ENCODE data around the gene LITAF.
"Not testable (repeated sequence)": the region's sequence is repeated elsewhere in the genome, so short reads cannot be mapped to it uniquely, and the experiment has no call there.

Gene LITAF

DNA sequence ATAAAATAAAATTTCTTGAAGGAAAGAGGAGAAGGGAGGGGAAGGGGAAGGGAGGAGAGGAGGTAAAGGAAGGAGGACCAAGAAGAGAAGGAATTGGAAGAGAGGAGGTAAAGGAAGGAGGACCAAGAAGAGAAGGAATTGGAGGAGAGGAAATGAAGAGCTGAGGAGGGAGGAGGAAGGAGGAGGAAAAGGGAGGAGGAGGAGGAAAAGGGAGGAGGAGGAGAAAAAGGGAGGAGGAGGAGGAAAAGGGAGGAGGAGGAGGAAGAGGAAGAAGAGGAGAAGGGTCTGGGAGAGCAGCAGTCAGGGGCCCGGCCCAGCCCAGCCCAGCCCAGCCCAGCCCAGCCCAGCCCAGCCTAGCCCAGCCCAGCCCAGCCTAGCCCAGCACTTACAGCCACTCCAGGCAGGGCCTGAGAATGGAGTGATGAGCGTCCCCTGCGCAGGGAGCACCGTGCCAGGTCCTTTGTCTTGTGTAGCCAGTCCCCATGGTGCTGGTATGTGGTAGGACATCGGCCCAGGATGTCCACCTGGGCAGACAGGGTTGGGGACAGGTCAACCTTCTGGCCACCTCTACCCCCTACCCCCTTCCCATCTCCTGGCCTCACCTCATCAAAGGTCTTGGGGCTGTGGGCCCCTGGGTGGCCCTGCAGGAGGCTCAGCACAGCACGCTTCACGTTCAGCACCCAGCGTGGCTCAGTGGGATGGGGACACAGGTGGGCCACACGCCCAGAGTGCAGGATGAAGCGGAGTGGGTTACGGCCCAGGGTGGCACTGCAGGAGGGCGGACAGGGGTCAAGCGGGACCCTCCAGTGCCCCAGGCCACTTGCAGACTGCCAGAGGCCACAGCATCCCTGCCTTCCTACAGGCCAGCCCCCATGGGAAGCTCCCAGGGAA lies 70.9 kb downstream of the LITAF start:
- DNase-seq, result no peak

- no peak for DNase-seq
These were observed 72.4 kb downstream of the LITAF start for GRCh38 chr16:11514283-11514682.

GRCh38 chr16:11513366-11513765 lies 73.4 kb downstream of the LITAF start:
- DNase-seq, result not testable (repeated sequence)

DNA sequence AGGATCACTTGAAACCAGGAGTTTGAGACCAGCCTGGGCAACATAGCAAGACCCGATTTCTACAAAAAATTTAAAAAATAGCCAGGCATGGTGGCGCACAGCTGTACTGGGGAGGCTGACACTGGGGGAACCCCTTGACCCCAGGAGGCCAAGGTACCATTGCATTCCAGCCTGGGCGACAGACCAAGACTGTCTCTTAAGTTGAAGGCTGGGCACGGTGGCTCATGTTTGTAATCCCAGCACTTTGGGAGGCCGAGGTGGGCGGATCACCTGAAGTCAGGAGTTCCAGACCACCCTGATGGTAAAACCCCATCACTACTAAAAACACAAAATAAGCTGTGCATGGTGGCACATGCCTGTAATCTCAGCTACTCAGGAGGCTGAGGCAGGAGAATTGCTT lies 74.9 kb downstream of the LITAF start:
- no peak for DNase-seq

DNA sequence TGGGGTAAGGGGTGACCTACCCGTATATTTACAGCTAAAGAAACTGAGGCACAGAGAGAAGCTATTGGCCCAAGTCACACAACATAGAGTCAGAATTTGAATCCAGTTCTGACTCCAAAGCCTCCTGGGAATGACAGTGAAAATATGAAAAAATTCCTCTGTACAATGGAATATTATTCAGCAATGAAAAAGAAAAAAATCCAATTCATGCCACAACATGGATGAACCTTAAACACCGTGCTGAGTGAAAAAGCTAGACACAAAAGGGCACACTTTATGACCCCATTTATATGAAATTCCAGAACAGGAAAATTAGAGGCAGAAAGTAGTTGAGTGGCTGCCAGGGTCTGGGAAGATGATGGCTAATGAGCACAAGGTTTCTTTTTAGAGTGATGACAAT lies 75.4 kb downstream of the LITAF start:
- DNase-seq, result no peak

DNA sequence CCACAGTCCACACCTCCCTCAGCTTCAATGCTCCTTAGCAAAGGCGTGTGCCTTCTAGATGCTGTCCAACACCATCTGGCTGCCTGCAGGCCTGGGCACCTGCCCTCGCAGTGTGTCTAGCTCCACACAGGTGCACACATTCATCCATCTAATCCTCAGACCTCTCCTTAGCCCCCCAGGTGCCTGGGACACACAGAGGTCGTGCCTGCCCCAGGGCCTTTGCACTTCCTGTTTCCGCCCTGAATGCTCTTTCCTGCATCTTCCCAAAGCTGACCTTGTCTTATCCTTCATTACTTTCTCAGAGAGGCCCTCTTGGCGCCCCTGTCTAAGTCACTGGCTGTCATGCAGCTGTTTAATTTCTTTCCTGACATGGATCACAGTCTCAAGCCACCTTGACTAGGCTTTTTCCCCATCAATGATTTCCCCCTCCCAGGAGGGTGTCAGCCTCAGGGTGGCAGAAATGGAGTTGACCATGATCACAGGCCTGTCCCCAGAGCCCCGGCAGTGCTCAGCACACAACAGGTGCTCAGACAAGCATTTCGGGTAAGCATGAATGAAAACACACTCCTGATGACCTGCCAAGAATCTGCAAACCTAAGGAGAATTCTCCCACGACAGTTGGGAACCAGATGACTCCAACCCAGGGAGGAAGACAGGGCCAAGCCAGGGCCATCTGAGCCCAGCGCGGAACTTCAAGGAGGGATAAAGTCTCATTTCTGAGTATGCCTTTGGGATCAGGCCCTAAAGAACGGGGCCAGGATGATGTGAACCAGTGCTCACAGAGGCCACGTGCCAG lies 76.3 kb downstream of the LITAF start:
- no peak for DNase-seq

- DNase-seq, result no peak
These were observed 78.7 kb downstream of the LITAF start for GRCh38 chr16:11507991-11508390.

DNA sequence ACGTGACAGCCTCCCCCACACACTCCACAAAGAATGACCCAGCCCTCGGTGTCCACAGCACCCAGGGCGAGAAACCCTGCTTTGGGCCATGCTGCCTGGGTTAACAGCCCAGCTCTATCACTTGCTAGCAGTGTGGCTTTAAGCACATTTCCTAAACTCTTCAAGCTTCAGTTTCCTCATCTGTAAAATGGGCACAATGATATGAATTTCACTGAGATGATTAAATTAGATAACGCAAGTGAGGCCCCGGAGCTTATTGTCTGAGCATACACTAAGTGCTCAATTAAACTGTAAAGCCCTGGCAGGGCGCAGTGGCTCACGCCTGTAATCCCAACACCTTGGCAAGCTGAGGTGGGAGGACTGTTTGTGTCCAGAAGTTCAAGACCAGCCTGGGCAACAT lies 79.4 kb downstream of the LITAF start:
- DNase-seq, result no peak

DNA sequence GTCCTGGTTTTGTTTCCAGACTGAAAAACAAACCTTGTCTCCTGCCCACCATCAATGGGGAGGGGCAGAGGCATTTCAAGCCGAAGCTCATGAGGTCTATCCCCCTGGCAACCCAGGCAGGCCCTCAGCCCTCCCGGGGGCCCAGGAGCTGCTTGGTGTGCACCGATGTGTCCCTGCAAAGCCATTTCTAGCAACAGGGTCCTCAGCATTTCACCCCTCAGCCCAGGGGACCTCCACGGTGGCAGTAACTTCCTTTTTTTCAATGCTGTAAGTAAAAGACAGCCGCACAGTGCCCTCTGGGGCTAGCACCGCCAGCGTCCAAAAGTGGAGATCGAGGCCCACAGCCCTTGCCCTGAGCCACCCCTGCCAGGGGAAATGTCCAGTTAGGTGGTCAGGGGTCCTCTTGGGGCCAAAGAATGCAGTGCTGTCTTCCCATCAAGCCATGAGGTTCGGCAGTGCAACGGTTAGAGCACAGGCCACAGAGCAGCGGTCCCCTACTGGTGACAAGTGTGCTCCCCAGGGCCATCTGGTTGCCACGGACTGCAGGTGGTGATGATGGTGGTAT lies 79.9 kb downstream of the LITAF start:
- no peak for DNase-seq

GRCh38 chr16:11504261-11504660 lies 82.5 kb downstream of the LITAF start:
- DNase-seq, result not testable (repeated sequence)

DNA sequence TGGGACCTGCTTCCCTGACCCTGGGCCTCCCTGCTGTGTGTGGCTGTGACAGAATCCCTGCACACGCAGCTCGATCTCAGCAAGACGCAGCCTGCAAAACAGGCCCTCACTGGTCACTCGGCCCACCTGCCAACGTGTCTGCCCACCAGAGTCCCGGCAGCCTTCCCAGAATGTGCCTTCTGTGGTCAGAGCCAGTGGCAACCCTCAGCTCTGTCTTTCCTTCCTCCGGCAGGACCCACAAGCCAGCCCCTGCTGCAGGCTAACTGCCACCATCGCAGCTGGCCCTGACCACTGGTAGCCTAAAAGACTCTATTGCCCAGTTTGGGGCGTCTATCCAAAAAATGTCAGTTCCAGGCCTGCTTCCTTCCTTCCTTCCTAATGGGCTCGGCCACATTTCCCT lies 83.2 kb downstream of the LITAF start:
- DNase-seq, result no peak

DNA sequence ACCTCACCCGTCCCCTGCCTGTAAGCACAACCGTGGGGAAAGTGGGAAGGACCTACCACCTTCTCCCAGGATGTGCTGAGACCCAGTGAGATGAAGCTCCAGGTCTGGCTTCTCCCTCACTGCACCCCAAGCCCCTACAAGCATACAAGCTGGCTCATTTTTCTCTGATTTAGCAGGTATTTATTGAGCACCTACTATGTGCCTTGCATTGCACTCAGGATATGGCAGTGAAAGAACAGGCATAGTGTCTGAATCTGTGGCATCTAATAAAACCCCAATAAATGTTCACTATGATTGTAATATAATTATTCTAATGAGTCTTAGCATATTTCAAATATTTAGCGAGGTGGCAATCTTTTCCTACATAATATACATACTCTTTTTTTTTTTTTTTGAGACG lies 84.5 kb downstream of the LITAF start:
- no peak for DNase-seq

GRCh38 chr16:11501632-11502031 lies 85.1 kb downstream of the LITAF start:
- DNase-seq, result no peak

DNA sequence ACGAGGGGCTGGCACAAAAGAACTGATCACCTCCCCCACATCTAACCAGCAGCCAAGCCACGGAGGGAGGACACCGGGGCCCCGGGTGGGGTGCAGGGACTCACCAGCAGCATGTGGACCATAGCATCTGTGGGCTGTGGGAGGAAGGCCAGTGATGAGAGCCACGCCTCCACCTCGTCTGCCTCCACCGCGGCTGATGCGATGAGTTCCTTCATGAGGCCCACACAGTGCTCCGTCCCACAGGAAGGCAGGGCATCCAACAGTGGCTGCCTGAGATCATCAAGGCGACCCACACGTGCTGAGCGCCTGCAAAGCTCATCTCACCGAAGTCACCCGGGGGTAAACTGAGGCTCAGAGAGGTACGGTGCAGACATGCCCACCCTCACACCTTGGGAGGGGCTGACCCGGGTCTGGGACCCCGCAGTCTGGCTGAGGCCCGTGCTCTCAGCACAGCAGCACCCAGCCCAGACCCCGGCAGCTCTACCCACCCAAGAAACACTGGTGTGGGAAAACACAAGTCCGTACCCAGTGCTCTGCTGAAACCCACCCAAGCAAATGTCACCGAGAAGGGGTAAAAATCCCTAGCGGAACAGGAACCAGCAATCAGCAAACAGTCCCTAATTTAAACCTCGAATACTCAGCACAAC lies 85.9 kb downstream of the LITAF start:
- no peak for DNase-seq

- DNase-seq, result no peak
These were observed 87.2 kb downstream of the LITAF start for GRCh38 chr16:11499295-11500089.

- no peak for DNase-seq
These were observed 88.0 kb downstream of the LITAF start for GRCh38 chr16:11498683-11499082.

GRCh38 chr16:11497851-11498289 lies 88.8 kb downstream of the LITAF start:
- no peak for DNase-seq

Measured in NCI-H526 (cell line).